NCI-H2029 treated with DMSO at 0.1 percent for 48 hours (cell line): ENCODE data around the gene KCNQ1.

Experiments
- DNase-seq: peaks from one replicate; lab custom pipeline; 2025; lab: John Stamatoyannopoulos, UW

Gene KCNQ1

DNA sequence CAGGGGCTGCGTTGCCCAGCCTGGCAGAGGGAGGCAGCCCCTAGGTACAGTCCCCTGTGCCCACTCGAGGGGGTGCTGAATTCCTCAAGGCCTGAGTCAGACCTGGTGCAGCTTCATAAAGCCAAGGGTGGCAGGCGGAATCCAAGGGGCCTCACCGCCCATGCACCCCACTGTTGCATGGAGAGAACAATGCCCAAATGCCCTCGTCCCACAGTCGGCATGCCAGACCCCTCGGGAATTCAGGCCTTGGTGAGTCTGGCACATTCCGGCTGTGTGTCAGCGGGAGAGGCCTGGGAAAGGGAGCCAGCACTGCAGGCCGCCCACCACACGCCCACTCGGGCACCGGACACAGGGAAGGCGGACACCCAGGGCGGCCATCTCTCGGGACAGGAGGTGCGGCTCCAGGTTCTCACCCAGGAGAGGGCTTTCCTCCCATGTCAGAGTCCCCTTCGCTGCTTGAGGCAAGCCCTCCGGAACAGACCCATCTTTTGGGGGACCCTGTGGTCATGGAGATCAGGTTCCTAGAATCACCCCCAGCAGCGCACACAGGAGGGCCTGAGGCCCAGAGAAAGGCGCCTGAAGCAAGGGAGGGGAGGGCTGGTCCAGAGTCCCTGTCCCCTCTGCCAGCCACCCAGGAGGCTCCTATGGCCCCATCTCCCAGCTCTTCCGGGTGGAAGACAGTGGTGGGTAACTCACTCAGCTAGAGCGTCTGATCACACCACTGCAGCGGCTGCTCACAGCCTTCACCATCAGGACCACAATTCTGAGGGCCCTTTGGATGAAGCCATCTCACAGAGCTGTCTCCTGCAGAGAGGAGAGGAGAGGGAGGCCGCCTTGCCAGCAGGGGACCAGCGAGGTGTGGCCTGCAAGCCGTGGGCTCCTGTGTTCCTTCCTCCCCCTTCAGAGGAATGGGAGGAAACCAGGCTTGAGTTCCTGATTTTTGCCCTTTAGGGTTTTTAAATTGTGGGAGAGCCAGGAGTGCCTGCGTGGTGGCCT is 286.6 kb downstream of the KCNQ1 start:
- no peak for DNase-seq

DNA sequence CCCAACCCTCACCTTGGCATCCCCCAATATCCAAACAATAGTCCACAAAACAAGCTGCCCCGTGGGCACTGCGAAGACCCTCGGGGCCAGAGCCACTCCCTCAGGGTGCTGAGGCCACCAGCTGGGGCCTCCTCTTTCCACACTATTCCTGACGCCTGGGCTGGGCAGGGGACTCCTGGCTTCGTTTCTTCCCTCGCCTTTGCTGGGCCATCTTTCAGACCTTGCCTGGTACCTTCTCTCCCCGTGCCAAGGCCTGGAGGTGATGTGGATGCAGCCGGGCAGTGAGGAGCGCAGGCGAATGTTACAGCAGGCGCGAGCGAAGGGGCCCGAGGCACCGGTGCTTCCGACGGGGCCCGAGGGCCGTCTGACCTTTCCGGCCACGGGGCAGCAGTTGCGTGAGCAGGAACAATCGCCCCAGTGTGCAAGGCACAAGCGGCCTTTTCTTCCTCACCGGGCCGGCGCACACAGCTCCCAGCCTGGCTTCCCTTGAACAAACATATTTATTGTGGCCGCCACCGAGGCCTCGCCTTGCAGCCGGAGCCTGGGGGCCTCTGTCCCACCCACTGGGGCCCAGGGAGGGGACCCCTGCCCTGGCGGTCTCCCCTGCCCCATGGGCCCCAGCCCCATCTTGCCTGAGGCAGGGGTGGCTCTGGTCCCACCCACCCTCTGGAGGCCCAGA is 287.6 kb downstream of the KCNQ1 start:
- DNase-seq = no peak

DNA sequence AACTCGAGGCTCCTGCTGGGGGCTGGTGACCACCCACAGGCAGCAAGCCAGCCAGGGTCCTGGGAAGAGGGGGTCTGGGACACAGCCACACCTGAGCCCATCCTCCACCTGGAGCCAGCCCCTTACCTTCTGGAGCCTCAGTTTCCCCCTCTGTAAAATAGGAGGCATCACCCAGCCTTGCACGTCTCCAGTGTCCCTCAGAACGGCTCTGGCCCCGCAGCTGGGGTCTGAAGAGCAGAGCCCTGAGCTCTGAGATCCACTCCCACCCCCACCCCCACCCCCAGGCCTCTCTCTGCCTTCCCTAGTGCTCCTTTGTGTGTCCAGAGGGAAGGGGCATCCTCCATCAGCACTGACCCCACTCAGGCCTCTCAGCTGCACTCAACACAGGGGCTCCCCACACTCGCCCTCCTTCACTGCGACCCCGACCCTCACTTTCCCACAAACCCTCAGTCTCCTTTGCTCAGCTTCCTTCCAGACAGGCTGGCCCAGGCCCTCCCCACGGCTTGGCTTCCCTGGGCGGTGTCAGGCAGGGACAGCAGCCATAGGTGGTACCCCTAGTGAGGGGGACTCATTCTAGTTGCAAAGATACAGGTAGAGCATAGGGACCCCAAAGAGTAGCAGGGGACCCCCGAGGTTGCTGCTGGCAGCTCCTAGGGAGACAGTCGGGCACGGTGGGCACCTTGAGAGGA is 288.3 kb downstream of the KCNQ1 start:
- no peak for DNase-seq

DNA sequence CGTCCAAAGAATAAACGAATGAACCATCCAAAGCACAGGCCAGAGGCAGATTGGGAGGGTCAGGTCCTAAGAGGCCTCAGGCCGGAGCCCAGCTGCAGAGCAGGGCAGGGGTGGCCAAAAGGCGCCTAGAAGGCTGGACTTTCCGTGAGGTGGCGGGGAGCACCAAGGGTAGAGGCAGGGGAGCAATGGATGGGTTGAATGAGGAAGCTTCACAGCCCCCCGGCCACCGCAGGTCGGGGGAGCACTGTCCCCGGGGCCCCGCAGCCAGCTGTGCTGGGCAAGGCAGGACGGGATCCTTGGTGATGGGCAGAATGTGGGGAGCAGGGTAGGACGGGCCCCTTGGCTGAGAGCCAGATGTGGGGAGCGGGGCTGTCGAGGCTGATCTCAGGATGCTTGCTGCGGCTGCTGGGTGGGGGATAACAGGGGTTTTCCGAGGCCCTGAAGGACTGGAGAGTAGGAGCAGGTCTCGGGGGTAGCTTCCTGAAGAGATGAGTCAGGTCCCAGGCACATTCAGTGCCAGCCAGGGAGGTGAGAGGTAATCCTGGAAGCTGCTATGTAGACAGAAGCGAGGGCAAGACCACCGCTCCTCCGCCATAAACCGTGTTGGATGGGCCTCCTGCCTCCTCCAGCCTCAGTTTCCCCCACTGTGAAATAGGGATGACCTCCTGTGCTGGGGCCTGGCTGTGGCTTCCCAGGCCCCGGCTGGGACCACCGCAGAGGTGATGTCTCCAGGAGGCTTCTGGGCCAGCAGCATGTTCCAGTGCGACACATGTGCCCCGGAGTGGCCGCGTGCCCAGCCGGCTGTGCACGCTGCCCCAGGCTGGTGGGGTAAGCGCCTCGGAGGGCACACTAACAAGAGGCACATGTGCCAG is 289.6 kb downstream of the KCNQ1 start:
- no peak for DNase-seq

DNA sequence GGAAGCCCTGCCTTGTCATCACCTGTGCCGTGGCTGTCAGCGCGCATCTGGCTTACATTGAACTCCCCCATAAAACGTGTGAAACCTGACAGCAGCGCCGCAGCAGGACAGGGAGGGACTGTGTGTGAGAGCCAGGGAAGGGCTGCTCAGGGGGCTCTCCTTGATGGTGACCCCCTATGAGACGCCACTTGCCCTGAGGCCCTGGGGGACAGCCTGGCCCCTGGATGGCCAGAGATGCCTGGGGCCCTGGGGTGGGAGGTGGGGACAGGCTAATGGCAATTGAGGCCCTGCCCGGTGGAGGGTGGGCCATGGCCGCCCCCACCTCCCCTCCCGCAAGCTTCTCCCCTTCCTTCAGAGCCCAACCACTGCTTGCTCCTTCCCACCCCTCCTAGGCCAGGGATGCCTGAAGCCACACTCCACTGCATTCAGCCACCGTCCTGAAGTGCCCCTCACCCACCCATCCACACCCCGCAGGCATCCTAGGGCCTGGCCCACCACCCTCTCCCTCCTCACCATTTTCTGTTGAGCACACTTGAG is 290.3 kb downstream of the KCNQ1 start:
- DNase-seq = no peak

DNA sequence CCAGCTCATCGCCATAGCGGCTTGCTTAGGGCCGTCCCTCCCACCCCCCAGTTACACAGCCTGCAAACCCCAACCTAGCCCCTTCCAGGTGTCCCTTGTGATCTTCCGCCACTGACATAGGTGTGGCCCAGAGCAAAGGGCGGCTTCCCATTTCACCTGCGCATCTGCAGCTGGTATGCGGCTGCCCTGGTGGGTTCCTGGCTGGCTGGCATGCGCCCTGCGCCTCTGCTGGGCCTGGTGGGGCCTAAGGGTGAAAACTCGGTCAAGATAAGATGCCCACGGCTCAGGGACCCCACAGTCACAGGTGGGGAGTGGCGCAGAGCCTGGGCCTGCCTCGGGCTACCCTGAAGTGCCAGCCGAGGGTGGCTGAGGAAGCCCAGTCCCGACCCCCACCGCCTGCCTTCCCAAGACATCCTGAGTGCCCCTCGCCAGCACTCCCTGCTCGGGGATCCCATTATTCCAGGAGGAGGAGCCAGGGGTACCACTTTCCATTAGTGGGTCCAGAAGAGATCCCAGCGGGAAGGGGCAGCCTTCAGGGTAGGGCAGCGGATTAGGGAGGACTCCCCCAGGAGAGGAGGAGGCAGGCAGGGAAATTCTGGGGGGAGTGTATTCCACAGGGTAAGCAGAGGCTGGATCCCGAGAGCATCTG is 291.9 kb downstream of the KCNQ1 start:
- no peak for DNase-seq

DNA sequence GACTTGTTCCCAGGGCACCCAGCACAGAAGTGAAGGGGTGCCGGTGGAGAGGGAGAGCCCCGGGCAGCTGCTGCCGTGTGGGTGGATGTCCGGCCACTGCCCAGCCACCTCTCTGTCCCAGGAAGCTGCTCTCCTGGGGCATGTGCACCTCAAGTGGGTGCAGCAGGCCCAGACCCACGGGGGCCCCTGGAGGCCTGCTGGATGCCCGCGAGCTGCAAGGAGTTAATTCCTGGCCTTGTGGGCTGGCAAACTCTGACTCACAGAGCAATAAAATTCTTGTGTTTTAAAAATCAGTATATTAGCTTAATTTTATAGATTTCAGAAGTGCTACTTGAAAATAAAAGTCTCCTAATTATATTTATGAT is 292.4 kb downstream of the KCNQ1 start:
- DNase-seq = no peak

DNA sequence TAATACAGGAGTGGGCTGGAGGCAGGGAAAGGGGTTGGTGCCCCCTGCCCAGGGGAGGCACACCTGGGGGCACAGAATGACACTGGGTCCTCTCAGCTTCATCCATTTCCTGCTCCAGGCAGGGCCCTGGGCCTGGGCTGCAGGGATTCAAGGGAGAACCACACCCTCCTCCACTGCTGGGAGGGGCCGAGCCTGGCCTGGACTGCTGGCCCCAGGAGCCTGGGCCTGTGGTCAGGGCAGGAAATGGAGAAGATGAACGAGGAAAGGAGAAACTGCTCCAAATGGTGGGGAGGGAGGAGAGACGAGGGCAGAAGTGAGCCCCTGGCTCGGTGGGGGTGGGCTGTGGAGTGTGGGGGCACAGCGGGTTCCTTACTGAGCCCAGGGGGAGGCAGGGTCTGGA is 293.1 kb downstream of the KCNQ1 start:
- no peak for DNase-seq

DNA sequence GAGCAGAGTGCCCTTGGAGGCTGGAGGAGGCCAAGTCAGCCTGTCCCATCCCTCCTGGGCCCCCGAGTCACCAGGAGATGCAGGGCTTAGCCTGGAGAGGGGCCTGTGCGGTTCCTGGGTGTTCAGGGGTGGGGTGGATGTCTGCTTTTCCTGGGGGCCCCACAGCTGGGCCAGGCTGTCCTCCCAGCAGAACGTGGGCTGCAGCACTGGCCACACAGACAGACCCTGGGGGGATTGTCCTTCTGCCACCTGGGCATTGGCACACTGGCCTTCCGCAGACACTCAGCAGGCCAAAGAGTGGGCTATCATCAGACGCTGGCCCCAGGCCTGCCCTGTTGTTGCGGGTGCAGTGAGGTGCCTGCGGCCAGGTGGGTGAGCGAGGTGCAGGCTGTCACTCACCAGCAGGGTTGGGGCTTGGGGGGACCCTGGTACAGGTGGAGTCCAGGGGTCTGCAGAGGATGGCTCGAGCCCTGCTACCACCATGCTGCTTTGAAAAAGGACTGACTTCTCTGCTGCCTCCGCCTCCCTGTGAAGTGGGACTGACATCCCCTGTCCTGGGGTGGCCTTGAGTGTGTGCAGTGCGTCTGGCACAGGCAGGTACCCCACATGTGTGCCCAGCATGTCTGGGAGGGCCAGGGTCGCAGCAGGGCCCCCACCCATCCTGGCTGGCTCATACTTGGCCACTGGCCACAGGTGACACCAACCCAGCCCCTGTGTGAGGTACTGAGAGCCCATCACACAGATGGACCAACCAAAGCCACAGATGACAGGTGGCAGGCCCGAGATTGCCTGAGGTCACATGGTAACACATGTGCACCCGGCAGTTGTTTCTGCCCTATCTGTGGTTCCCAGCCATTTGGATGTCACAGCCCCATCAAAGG is 294.0 kb downstream of the KCNQ1 start:
- DNase-seq = no peak

DNA sequence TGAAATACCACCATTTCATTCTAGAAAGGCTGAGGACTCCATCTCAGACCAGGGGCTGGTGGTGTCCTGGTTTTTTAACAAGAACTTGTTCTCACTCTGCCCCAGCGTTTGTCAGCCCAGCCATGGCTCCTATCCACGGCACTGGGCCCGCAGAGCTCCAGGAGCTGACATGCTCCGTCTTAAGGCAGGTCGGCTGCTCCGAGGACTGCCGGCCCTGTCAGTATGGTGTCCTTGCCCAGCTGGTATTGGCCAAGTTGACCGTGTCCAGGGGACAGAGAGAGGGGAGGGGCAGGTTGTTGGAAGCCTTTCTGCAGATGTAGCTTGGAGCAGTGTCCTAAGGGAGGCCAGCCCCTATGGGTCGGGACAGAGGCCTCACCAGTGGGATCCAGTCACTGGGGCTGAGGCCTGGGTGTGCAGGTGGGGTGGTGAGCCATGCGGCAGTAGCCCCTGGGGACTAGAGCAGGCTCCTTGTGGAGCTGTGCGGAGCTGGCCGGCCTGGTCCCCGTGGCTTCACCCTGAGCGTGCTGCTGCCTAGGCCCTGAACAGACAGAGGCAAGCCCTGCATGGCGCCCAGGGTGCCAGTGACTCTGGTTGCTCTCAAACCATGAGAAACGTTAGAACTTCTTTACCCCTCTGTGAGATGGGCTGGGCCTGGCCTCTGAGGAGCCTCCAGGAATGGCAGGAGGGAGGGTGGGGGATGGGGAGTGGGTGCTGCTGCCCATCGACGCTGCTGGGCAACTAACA is 294.9 kb downstream of the KCNQ1 start:
- DNase-seq = no peak

DNA sequence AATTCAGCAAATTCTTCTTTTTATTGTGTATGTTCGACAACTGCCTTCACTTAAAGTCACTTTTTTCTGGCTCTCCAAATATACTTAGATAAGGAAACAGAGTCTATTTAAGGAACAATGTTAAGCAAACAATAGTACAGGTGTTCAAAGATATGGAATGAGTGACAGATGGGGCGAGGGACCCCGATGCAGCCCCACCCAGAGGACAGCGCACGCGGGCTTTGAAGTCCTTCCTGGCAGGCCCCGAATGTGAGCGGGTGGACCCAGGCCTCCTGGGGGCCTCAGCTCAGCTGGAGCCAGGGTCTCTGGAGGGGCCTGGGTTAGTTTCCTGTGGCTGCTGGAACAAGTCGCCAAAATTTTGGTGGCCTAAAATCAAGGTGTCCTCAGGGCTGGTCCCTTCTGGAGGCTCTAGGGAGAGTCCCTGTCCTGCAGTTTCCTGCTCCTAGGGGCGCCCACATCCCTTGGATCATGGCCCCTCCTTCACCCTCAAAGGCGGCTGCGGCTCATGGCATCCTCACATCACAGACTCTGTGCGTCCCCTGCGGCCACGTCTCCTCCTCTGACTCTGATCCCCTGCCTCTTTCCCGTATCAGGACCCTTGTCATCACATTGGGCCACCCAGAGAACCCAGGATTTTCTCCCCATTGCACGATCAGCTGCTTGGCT is 295.6 kb downstream of the KCNQ1 start:
- DNase-seq = no peak

DNA sequence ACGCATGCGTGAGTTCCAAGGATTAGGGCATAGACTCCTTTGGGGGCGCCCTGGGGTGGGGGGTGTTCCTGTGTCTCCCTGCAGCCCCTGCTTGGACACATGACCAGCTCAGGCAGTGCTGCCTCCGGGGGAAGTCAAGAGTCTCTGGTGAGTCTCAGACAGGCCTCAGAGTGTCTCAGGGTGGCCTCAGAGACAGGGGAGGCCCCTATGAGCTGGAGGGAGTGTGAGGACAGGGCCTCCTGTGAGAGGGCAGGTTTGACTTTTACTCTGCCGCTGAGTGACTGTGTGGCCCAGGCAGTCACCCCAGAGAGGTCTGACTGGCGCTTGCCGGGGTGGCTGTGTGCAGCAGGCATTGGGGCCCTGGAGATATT is 296.2 kb downstream of the KCNQ1 start:
- DNase-seq = no peak

DNA sequence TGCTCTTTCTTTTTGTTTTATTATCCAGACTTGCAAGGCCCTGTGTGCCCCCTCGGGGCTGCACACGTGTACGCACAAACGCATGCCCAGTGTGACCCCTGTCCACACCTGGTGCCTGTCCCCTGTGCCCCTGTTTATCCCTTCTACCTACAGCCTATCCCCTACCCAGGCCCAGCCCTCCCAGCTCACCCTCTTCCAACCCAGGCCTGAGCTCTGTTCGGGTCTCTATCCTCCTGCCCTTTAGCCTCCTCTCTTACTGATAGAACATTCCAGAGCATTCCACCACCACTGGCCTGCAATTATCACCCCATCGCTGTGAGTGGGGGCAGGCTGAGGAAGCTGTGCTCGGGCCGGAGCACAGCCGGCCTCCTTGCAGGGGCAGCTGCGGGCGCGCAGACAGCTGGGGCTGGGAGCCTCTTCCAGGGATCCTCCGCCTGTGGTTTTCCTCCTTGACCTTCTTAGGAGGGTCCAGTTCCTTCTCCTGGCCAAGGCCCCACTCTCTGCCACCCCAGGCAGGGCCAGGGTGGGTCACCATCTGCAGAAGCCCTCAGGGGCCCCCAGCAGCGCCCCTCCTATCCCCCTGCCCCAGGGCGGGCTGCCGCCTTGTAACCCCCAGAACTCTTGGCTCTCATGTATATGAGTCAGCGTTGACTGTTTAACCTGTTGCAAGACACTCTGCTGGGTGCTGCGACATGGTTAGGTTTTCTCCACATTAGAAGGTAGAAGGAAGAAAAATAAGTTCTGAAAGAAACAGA is 296.7 kb downstream of the KCNQ1 start:
- no peak for DNase-seq

DNA sequence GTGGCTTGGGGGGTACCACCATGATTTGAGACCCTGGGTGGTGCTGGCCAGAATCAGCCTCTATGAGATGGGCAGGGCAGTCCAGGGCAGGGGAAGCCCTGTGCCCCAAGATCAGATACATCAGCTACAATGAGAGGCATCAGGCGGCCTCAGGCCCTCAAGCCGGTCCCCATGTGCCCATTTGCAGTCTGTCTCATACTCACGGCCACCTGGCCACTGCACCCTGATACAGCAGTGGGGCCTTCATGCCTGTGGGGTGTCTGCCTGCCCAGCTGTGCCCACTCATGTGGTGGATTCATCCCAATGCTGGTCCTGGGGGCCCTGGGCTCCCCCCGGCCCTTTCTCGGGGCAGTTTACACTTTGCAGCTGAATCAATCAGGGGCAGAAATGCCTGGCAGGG is 297.4 kb downstream of the KCNQ1 start:
- DNase-seq = no peak

DNA sequence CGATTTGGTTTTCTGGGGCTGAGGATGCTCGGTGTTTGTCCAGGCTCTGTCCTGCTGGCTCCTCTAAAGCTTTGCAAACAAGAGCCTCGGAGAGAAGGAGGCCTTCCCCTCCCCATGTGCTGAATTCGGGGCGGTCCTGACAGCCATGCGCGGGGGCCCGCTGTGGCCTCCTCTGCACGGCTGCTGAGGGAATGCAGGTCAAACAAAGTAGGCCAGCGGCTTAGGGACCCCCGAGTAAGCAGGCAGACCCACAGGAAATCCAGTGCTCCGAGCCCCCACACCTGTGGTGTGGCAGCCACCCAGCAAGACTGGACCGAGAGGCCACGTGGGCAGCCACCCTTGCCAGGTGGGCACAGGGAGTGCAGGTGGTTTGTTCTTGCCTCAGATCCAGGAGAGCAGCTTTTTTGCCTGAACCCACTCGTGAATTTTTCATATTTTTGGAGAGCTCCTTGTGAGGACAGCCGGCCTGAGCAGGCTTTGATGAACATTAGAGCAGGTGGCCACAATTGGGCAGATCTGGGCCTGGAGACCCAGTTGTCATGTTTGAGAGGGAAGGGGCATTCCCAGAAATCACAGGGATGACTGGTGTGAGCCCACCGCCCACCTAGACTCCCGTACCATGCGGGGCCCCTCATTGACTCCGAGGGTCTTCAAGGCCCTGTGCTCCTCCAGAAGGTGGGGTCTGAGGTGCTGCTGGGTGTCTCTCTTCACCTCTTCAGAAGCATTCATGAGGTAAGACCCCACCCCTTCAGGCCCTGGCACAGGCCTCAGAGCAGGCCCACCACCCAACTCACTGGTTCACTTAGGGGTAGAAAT is 298.0 kb downstream of the KCNQ1 start:
- no peak for DNase-seq

DNA sequence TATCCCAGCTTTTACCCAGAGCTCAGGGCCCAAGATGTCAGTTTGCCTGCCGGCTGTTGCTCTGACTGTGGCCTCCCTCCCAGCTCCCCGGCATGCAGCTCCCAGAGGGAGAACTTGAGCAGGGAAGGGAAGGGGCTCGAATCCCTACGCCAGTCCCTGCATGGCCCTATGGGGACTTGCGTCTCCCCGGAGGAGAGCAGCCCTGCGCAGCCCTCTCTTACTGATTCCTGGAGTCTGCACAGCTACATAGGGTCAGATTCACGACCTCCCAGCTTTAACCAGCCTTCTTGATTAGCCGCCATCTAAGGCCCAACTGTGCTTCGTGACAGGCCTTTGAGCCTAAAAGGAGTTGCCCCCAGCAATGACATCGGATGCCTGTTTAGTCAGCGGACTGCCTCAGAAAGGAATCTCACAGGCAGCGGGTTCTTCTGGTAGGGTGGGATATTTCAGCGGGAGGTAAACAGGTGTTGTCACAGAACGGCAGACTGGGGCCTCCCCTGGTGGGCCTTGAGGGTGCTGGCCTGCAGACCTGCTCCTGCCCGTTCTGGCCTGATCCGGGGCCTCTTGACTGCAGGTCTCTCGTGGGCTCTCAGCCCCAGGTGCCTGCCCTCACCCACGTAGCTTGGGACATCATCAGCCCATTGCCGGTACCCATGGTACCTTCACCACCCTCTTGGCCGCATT is 298.8 kb downstream of the KCNQ1 start:
- no peak for DNase-seq

DNA sequence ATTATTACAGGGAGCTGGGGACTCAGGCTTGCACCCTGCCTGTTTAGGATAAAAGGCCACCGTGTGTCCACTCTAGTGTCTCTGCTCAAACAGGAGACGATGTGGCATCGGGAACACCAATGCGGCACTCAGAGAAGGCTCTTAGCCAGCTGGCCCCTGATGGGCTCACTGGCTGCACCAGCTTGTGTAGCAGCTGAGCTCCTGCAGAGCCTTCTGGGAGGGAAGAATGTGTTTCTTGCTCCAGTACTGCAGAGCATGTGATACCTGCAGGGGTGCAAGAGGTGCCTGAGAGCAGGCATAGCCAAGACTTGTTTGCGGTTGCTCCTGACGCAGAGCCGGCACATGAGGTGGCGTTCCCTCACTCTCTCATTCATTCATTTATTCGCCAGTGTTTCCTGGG is 299.4 kb downstream of the KCNQ1 start:
- DNase-seq = no peak
